ENCODE results near the gene PRIM2. TPM values are rescaled to one million over a fixed set of nuclear protein-coding genes. Genes with fewer than 3 reads are reported as not detected.
A peak's percentile ranks its signal among the peaks of the same experiment; 100 is the strongest.
"Not testable (repeated sequence)": the region's sequence is repeated elsewhere in the genome, so short reads cannot be mapped to it uniquely, and the experiment has no call there.

PRIM2 gene
- total and polyA plus RNA-seq, 2 experiments from 2014 or later = 27.9 to 61.3 TPM

- DNase-seq; H3K9ac ChIP-seq; H3K4me3 ChIP-seq; in situ Hi-C loops (cut with MboI); H3K4me2 ChIP-seq (ENCODE audit: unreplicated experiment); H3F3A ChIP-seq (ENCODE audit: insufficient read depth); H4K20me1 ChIP-seq (ENCODE audit: insufficient read depth); H3K36me3 ChIP-seq (ENCODE audit: low read depth); H3K4me1 ChIP-seq (ENCODE audit: insufficient read depth); H3K9me3 ChIP-seq (ENCODE audit: low read depth); H3K27me3 ChIP-seq (replicated peaks; ENCODE audit: insufficient read depth); H3K79me2 ChIP-seq (ENCODE audit: insufficient read depth); H2AFZ ChIP-seq; H3K27ac ChIP-seq; H3K9me2 ChIP-seq (ENCODE audit: insufficient read depth): not testable (repeated sequence)
- 55 to 66% methylated on average over 1 of the region's 1 CpG for WGBS, 2 experiments (ENCODE audit: low coverage in 1 of 2, low lambda C conversion rate in 2 of 2, missing lambda C conversion rate in 2 of 2)
Observed at GRCh38 chr6:57521085-57521484, 203.7 kb downstream of the PRIM2 start.

GRCh38 chr6:57523221-57523620, 205.8 kb downstream of the PRIM2 start:
- H3K27me3 ChIP-seq (replicated peaks; ENCODE audit: insufficient read depth); H3K79me2 ChIP-seq (ENCODE audit: insufficient read depth); H3K9me2 ChIP-seq (ENCODE audit: insufficient read depth); H3K9me3 ChIP-seq (ENCODE audit: low read depth); H4K20me1 ChIP-seq (ENCODE audit: insufficient read depth); H3K4me3 ChIP-seq; H2AFZ ChIP-seq; DNase-seq; H3K4me2 ChIP-seq (ENCODE audit: unreplicated experiment); H3K27ac ChIP-seq; in situ Hi-C loops (cut with MboI); H3K36me3 ChIP-seq (ENCODE audit: low read depth); H3K9ac ChIP-seq; H3F3A ChIP-seq (ENCODE audit: insufficient read depth); H3K4me1 ChIP-seq (ENCODE audit: insufficient read depth): not testable (repeated sequence)
- WGBS, 2 experiments (ENCODE audit: low coverage in 1 of 2, low lambda C conversion rate in 2 of 2, missing lambda C conversion rate in 2 of 2) = 93 to 94% methylated on average over 2 of the region's 2 CpGs

- H3K4me3 ChIP-seq; H3K4me1 ChIP-seq (ENCODE audit: insufficient read depth); H2AFZ ChIP-seq; H3K79me2 ChIP-seq (ENCODE audit: insufficient read depth); H3F3A ChIP-seq (ENCODE audit: insufficient read depth); in situ Hi-C loops (cut with MboI); H3K27ac ChIP-seq; H3K4me2 ChIP-seq (ENCODE audit: unreplicated experiment); H3K9me3 ChIP-seq (ENCODE audit: low read depth); H3K36me3 ChIP-seq (ENCODE audit: low read depth); H3K27me3 ChIP-seq (replicated peaks; ENCODE audit: insufficient read depth); DNase-seq; H4K20me1 ChIP-seq (ENCODE audit: insufficient read depth); H3K9ac ChIP-seq; H3K9me2 ChIP-seq (ENCODE audit: insufficient read depth): not testable (repeated sequence)
- 89 to 100% methylated on average over 1 of the region's 1 CpG for WGBS, 2 experiments (ENCODE audit: low coverage in 1 of 2, low lambda C conversion rate in 2 of 2, missing lambda C conversion rate in 2 of 2)
Observed at GRCh38 chr6:57529755-57530154, 212.3 kb downstream of the PRIM2 start.

GRCh38 chr6:57532660-57533059, 215.2 kb downstream of the PRIM2 start:
- H4K20me1 ChIP-seq (ENCODE audit: insufficient read depth); H3F3A ChIP-seq (ENCODE audit: insufficient read depth); H3K9ac ChIP-seq; H3K36me3 ChIP-seq (ENCODE audit: low read depth); H3K4me2 ChIP-seq (ENCODE audit: unreplicated experiment); H3K4me1 ChIP-seq (ENCODE audit: insufficient read depth); H3K27me3 ChIP-seq (replicated peaks; ENCODE audit: insufficient read depth); in situ Hi-C loops (cut with MboI); H3K9me3 ChIP-seq (ENCODE audit: low read depth); H3K27ac ChIP-seq; H3K9me2 ChIP-seq (ENCODE audit: insufficient read depth); DNase-seq; H2AFZ ChIP-seq; H3K79me2 ChIP-seq (ENCODE audit: insufficient read depth); H3K4me3 ChIP-seq: not testable (repeated sequence)
- 95 to 98% methylated on average over 2 of the region's 2 CpGs for WGBS, 2 experiments (ENCODE audit: low coverage in 1 of 2, low lambda C conversion rate in 2 of 2, missing lambda C conversion rate in 2 of 2)

GRCh38 chr6:57535121-57535520, 217.7 kb downstream of the PRIM2 start:
- H3K4me2 ChIP-seq (ENCODE audit: unreplicated experiment); H3K9me2 ChIP-seq (ENCODE audit: insufficient read depth); in situ Hi-C loops (cut with MboI); H3K79me2 ChIP-seq (ENCODE audit: insufficient read depth); H3K4me3 ChIP-seq; H3K36me3 ChIP-seq (ENCODE audit: low read depth); H3K9ac ChIP-seq; H3K27me3 ChIP-seq (replicated peaks; ENCODE audit: insufficient read depth); H3F3A ChIP-seq (ENCODE audit: insufficient read depth); H2AFZ ChIP-seq; H4K20me1 ChIP-seq (ENCODE audit: insufficient read depth); H3K4me1 ChIP-seq (ENCODE audit: insufficient read depth); H3K9me3 ChIP-seq (ENCODE audit: low read depth): not testable (repeated sequence)
- peak; percentile 9 for DNase-seq
- WGBS, 2 experiments (ENCODE audit: low coverage in 1 of 2, low lambda C conversion rate in 2 of 2, missing lambda C conversion rate in 2 of 2) = 80 to 83% methylated on average over 2 of the region's 2 CpGs
- H3K27ac ChIP-seq = peak overlapping the region; percentile 24; the same call in 1 of the 2 replicates

GRCh38 chr6:57535994-57536393, 218.6 kb downstream of the PRIM2 start:
- H3K27me3 ChIP-seq (replicated peaks; ENCODE audit: insufficient read depth); H3K9me2 ChIP-seq (ENCODE audit: insufficient read depth); H3K9me3 ChIP-seq (ENCODE audit: low read depth); H4K20me1 ChIP-seq (ENCODE audit: insufficient read depth); H3K36me3 ChIP-seq (ENCODE audit: low read depth); H3K27ac ChIP-seq; H3F3A ChIP-seq (ENCODE audit: insufficient read depth); H3K4me2 ChIP-seq (ENCODE audit: unreplicated experiment); in situ Hi-C loops (cut with MboI); H3K9ac ChIP-seq; H2AFZ ChIP-seq; H3K4me1 ChIP-seq (ENCODE audit: insufficient read depth); H3K79me2 ChIP-seq (ENCODE audit: insufficient read depth); H3K4me3 ChIP-seq: not testable (repeated sequence)
- 84 to 100% methylated on average over 1 of the region's 1 CpG for WGBS, 2 experiments (ENCODE audit: low coverage in 1 of 2, low lambda C conversion rate in 2 of 2, missing lambda C conversion rate in 2 of 2)
- DNase-seq = peak; percentile 63

- H3K79me2 ChIP-seq (ENCODE audit: insufficient read depth); H3K9me3 ChIP-seq (ENCODE audit: low read depth); H2AFZ ChIP-seq; DNase-seq; H3K4me3 ChIP-seq; H3K9ac ChIP-seq; H3K27ac ChIP-seq; H4K20me1 ChIP-seq (ENCODE audit: insufficient read depth); H3F3A ChIP-seq (ENCODE audit: insufficient read depth); H3K27me3 ChIP-seq (replicated peaks; ENCODE audit: insufficient read depth); H3K4me1 ChIP-seq (ENCODE audit: insufficient read depth); H3K4me2 ChIP-seq (ENCODE audit: unreplicated experiment); in situ Hi-C loops (cut with MboI); H3K9me2 ChIP-seq (ENCODE audit: insufficient read depth); H3K36me3 ChIP-seq (ENCODE audit: low read depth): not testable (repeated sequence)
- WGBS, 2 experiments (ENCODE audit: low coverage in 1 of 2, low lambda C conversion rate in 2 of 2, missing lambda C conversion rate in 2 of 2) = 97 to 99% methylated on average over 3 of the region's 3 CpGs
Observed at GRCh38 chr6:57537916-57538315, 220.5 kb downstream of the PRIM2 start.

GRCh38 chr6:57551961-57552360, 234.5 kb downstream of the PRIM2 start:
- in situ Hi-C loops (cut with MboI); H3K27ac ChIP-seq: not testable (repeated sequence)

More at GRCh38 chr6:57551961-57552360, 234.5 kb downstream of the PRIM2 start:
- not testable (repeated sequence) for H3K9me3 ChIP-seq (ENCODE audit: low read depth); H3K9me2 ChIP-seq (ENCODE audit: insufficient read depth); H3F3A ChIP-seq (ENCODE audit: insufficient read depth); H3K4me1 ChIP-seq (ENCODE audit: insufficient read depth); H3K4me3 ChIP-seq; H4K20me1 ChIP-seq (ENCODE audit: insufficient read depth); H3K79me2 ChIP-seq (ENCODE audit: insufficient read depth); H3K36me3 ChIP-seq (ENCODE audit: low read depth); H2AFZ ChIP-seq; H3K9ac ChIP-seq; H3K4me2 ChIP-seq (ENCODE audit: unreplicated experiment); DNase-seq; H3K27me3 ChIP-seq (replicated peaks; ENCODE audit: insufficient read depth)
- WGBS, 2 experiments (ENCODE audit: low coverage in 1 of 2, low lambda C conversion rate in 2 of 2, missing lambda C conversion rate in 2 of 2) = 100% methylated on average over 2 to 3 of the region's 4 CpGs

Data from GM23248 (cell line).